Cardiac fibroblast (primary cell): ENCODE data around the gene ATP10A.

Experiments used
- DNase-seq, 2 donors: peaks; one replicate each; pipeline versions ENCODE4 v3.0.0 to v3.0.0-alpha.2; 2010; ENCODE audit warnings: low read depth in 2 of 2
- H3K4me3 ChIP-seq, 2 donors: replicated peaks in 1 of 2; 1 replicate in 1 of 2; 2 replicates in 1 of 2; pipeline ENCODE4 v1.5.1; 2011; ENCODE audit warnings: low read depth in 2 of 2, low read length in 2 of 2, mild to moderate bottlenecking in 2 of 2, moderate library complexity in 1 of 2
- CTCF ChIP-seq: IDR thresholded peaks from one replicate; pipeline ENCODE4 v1.5.1; 2011; ENCODE audit warnings: low read depth, mild to moderate bottlenecking, low read length, inconsistent platforms

Gene ATP10A

GRCh38 chr15:25866874-25867273, 3.7 kb upstream of the ATP10A start:
- DNase-seq, result no peak
- TF ChIP-seq CTCF, result no peak

GRCh38 chr15:25866251-25866650, 3.1 kb upstream of the ATP10A start:
- no peak overlapping the region for H3K4me3 ChIP-seq
- DNase-seq, result no peak
- no peak for TF ChIP-seq CTCF

More at GRCh38 chr15:25866874-25867273, 3.7 kb upstream of the ATP10A start:
- H3K4me3 ChIP-seq, result no peak overlapping the region

GRCh38 chr15:25864966-25865365, 1.8 kb upstream of the ATP10A start:
- no peak for TF ChIP-seq CTCF
- H3K4me3 ChIP-seq, result no peak overlapping the region
- no peak for DNase-seq

GRCh38 chr15:25863968-25864580, 947 bp upstream of the ATP10A start:
- DNase-seq, result no peak
- H3K4me3 ChIP-seq, result no peak overlapping the region
- no peak for TF ChIP-seq CTCF

GRCh38 chr15:25862472-25863110, 536 bp downstream of the ATP10A start:
- peak; percentile 26 to 41 for DNase-seq
- no peak for TF ChIP-seq CTCF
- H3K4me3 ChIP-seq, result peak overlapping the region; percentile 46 to 61

- TF ChIP-seq CTCF, result no peak
- DNase-seq, result no peak
- peak overlapping the region; percentile 46 to 61 for H3K4me3 ChIP-seq
Observed at GRCh38 chr15:25862071-25862471, 1.1 kb downstream of the ATP10A start.
